GM12878 (cell line): Measurements from ENCODE around the gene IRF4.

Source experiments
- EZH2 ChIP-seq: IDR thresholded peaks from 2 replicates; pipeline ENCODE4 v1.6.1; 2012; ENCODE audit warnings: low read depth, mild to moderate bottlenecking, control low read depth, inconsistent platforms, low read length, borderline replicate concordance; ENCODE audit not compliant: control insufficient read depth
- HDAC6 ChIP-seq: fragments of 200-600 bp; sonication (generic); IDR thresholded peaks from one replicate; pipeline ENCODE4 v1.8.0; 2017; ENCODE audit warnings: antibody characterized with exemption; ENCODE audit not compliant: unreplicated experiment
- HDGF ChIP-seq: fragments of 450-650 bp; IDR thresholded peaks from 2 replicates; pipeline ENCODE4 v1.6.1; 2016; ENCODE audit warnings: antibody characterized with exemption
- MAX ChIP-seq: IDR thresholded peaks from 2 replicates; pipeline ENCODE4 v1.6.1; 2012; ENCODE audit warnings: low read depth, low read length, improper control_type of control experiment
- NR2C1 ChIP-seq: fragments of 450-650 bp; IDR thresholded peaks from 2 replicates; pipeline ENCODE4 v1.6.1; 2017; ENCODE audit warnings: antibody characterized with exemption, mild to moderate bottlenecking, moderate library complexity
- POLR2A ChIP-seq: IDR thresholded peaks from 2 replicates; pipeline ENCODE4 v1.6.1; 2011; ENCODE audit warnings: low read depth, mild to moderate bottlenecking, low read length
- POLR2AphosphoS2 ChIP-seq: IDR thresholded peaks from 2 replicates; pipeline ENCODE4 v1.6.1; 2011; ENCODE audit warnings: low read depth, mild to moderate bottlenecking, low read length, improper control_type of control experiment, moderate library complexity
- USF2 ChIP-seq: IDR thresholded peaks from 2 replicates; pipeline ENCODE4 v1.6.1; 2011; ENCODE audit warnings: low read depth, low read length, improper control_type of control experiment, borderline replicate concordance
- ZNF274 ChIP-seq: IDR thresholded peaks from one replicate; pipeline ENCODE4 v1.8.0; 2011; ENCODE audit not compliant: insufficient read length, insufficient read depth

- TF ChIP-seq ZNF274 = no peak
- no peak for TF ChIP-seq HDGF
- no peak for TF ChIP-seq USF2
- no peak for TF ChIP-seq MAX
- no peak for TF ChIP-seq HDAC6
- no peak for TF ChIP-seq POLR2A
- no peak for TF ChIP-seq NR2C1
- no peak for TF ChIP-seq EZH2
- TF ChIP-seq POLR2AphosphoS2 = no peak
Observed at GRCh38 chr6:443621-444159, 52.1 kb downstream of the IRF4 start.
